ENCODE results near the gene CEP170B.
A peak's percentile ranks its signal among the peaks of the same experiment; 100 is the strongest.

DNA sequence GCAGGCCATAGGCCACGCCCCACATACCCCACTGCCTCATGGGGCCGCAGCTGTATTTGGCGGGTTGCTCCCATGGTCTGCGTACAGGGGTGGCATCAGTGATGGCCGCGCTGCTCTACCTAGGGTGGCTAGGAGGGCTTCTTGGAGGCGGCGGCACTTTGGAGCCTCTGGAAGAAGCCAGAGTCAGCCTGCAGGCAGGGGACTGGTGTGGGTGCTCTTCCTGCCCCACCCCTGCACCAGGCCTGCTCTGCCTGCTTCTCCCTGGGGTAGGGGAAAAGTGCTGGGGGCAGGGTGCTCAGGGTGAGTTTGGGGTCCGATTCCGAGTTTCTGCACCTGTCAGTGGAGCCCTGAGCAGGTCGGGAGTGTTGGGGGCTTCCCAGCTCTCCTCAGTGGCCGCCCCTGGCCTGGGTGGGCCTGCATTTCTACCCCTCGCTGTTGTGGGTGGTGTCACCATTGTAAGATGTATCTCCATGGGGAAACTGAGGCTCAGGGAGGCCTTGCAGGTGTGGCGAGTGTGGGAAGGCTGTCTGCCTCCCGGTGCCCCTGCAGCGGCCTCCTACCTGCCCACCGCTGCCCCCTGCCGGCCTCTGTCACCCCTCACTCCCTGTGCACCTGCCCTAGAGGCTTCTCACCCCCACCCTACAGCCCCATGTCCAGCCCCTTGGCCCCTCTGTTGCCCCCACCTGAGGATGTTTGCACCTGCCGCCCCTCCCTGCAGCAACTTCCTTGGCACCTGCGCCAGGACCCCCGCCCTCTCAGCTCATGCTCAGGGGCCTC is 5.5 kb downstream of the CEP170B start:
- TF ChIP-seq, protein P1, sequence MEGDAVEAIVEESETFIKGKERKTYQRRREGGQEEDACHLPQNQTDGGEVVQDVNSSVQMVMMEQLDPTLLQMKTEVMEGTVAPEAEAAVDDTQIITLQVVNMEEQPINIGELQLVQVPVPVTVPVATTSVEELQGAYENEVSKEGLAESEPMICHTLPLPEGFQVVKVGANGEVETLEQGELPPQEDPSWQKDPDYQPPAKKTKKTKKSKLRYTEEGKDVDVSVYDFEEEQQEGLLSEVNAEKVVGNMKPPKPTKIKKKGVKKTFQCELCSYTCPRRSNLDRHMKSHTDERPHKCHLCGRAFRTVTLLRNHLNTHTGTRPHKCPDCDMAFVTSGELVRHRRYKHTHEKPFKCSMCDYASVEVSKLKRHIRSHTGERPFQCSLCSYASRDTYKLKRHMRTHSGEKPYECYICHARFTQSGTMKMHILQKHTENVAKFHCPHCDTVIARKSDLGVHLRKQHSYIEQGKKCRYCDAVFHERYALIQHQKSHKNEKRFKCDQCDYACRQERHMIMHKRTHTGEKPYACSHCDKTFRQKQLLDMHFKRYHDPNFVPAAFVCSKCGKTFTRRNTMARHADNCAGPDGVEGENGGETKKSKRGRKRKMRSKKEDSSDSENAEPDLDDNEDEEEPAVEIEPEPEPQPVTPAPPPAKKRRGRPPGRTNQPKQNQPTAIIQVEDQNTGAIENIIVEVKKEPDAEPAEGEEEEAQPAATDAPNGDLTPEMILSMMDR (IDR thresholded peaks at IDR 0.05; ENCODE audit: low read length) = peak; percentile 53
- no peak for TF ChIP-seq EZH2 (IDR thresholded peaks at IDR 0.05; ENCODE audit: borderline replicate concordance, low read length)
